ENCODE measurements around the gene PODN. TPM values are rescaled to one million over a fixed set of nuclear protein-coding genes. Genes with fewer than 3 reads are reported as not detected.

The PODN gene
- total RNA-seq, 1 donor from 2014 or later = 0.53 TPM

- DNase-seq (ENCODE audit: low read depth) (no peak), FAIRE-seq (no peak)
- Histone ChIP-seq H3K27me3 (ENCODE audit: control insufficient read depth, insufficient read depth, low read length) (peaks cover 10% of the 10 kb centered on the region), H3K4me3 (ENCODE audit: low read depth, low read length) (no peak overlapping the region), H3K36me3 (ENCODE audit: control insufficient read depth, insufficient read depth, low read length) (no peaks in the 10 kb centered on the region)
- no peak for TF ChIP-seq CTCF (IDR thresholded peaks at IDR 0.05; ENCODE audit: insufficient read depth, low read length, severe bottlenecking)
Measured at GRCh38 chr1:53057127-53057526, 4.9 kb upstream of the PODN start.

- no peak overlapping the region for H3K4me3 ChIP-seq (ENCODE audit: low read depth, low read length)
- TF ChIP-seq CTCF (IDR thresholded peaks at IDR 0.05; ENCODE audit: insufficient read depth, low read length, severe bottlenecking) = no peak
- H3K27me3 ChIP-seq (ENCODE audit: control insufficient read depth, insufficient read depth, low read length) = peaks cover 28% of the 10 kb centered on the region
- FAIRE-seq (peak; percentile 43), DNase-seq (ENCODE audit: low read depth) (no peak)
- H3K36me3 ChIP-seq (ENCODE audit: control insufficient read depth, insufficient read depth, low read length) = no peaks in the 10 kb centered on the region
Measured at GRCh38 chr1:53060579-53060978, 1.4 kb upstream of the PODN start.

- FAIRE-seq (no peak), DNase-seq (ENCODE audit: low read depth) (no peak)
- Histone ChIP-seq H3K4me3 (ENCODE audit: low read depth, low read length) (no peak overlapping the region), H3K27me3 (ENCODE audit: control insufficient read depth, insufficient read depth, low read length) (peaks cover 28% of the 10 kb centered on the region), H3K36me3 (ENCODE audit: control insufficient read depth, insufficient read depth, low read length) (no peaks in the 10 kb centered on the region)
- no peak for TF ChIP-seq CTCF (IDR thresholded peaks at IDR 0.05; ENCODE audit: insufficient read depth, low read length, severe bottlenecking)
Measured at GRCh38 chr1:53061123-53061858, 722 bp upstream of the PODN start.

DNA sequence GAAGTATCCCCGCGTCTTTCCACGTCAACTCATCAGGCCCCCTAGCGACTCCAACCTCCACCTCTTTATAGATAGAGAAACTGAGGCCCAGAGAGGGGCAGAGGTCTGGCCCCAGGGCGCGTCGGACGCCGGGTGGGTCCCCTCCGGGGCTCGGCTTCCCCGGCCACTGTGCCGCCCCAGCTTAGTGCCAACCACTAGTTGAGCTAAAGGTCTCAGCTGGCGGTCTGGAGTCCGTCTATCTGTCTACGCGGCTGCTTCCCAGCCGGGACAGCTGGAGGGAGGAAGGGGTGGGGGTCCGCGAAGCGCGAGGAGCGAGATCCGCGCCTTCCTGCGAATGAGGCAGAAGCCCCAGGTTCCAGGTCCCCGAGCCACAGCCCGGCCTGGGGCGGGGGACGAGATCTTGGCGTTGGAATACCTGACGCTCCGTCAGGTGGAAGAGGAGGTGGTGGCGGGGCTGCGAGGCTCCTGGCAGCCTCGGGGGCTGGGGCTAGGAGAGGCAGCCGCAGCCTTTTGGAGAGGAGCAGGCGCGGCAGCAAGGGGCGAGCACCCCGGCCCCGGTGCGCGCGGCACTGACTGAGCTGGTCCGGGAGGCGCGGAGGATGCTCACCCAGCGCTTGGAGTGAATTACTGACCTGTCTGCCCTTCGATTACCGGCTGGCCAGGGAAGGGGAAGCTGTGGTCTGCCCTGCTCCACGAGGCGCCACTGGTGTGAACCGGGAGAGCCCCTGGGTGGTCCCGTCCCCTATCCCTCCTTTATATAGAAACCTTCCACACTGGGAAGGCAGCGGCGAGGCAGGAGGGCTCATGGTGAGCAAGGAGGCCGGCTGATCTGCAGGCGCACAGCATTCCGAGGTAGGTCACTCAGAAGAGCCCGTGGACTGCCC is 937 bp downstream of the PODN start:
- FAIRE-seq = no peak
- DNase-seq (ENCODE audit: low read depth) = no peak
- no peaks in the 10 kb centered on the region for H3K36me3 ChIP-seq (ENCODE audit: control insufficient read depth, insufficient read depth, low read length)
- H3K27me3 ChIP-seq (ENCODE audit: control insufficient read depth, insufficient read depth, low read length) = peaks cover 28% of the 10 kb centered on the region
- no peak for TF ChIP-seq CTCF (IDR thresholded peaks at IDR 0.05; ENCODE audit: insufficient read depth, low read length, severe bottlenecking)
- H3K4me3 ChIP-seq (ENCODE audit: low read depth, low read length) = no peak overlapping the region

- FAIRE-seq (no peak), DNase-seq (ENCODE audit: low read depth) (no peak)
- Histone ChIP-seq H3K27me3 (ENCODE audit: control insufficient read depth, insufficient read depth, low read length) (peaks cover 28% of the 10 kb centered on the region), H3K4me3 (ENCODE audit: low read depth, low read length) (no peak overlapping the region), H3K36me3 (ENCODE audit: control insufficient read depth, insufficient read depth, low read length) (no peaks in the 10 kb centered on the region)
- no peak for TF ChIP-seq CTCF (IDR thresholded peaks at IDR 0.05; ENCODE audit: insufficient read depth, low read length, severe bottlenecking)
Measured at GRCh38 chr1:53063744-53064515, 1.9 kb downstream of the PODN start.
